Measurements from ENCODE around the gene NR3C2.

GRCh38 chr4:148051403-148051802 is 390.8 kb downstream of the NR3C2 start:
- TF ChIP-seq, protein P1, sequence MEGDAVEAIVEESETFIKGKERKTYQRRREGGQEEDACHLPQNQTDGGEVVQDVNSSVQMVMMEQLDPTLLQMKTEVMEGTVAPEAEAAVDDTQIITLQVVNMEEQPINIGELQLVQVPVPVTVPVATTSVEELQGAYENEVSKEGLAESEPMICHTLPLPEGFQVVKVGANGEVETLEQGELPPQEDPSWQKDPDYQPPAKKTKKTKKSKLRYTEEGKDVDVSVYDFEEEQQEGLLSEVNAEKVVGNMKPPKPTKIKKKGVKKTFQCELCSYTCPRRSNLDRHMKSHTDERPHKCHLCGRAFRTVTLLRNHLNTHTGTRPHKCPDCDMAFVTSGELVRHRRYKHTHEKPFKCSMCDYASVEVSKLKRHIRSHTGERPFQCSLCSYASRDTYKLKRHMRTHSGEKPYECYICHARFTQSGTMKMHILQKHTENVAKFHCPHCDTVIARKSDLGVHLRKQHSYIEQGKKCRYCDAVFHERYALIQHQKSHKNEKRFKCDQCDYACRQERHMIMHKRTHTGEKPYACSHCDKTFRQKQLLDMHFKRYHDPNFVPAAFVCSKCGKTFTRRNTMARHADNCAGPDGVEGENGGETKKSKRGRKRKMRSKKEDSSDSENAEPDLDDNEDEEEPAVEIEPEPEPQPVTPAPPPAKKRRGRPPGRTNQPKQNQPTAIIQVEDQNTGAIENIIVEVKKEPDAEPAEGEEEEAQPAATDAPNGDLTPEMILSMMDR (IDR thresholded peaks at IDR 0.05) = no peak
- no peak for TF ChIP-seq POLR2A (IDR thresholded peaks at IDR 0.05)

Data from tibial nerve (tissue), 3 donors.